GM18507 (cell line): ENCODE measurements around the gene PSRC1.
A peak's percentile ranks its signal among the peaks of the same experiment; 100 is the strongest.
"Not testable (repeated sequence)": the region's sequence is repeated elsewhere in the genome, so short reads cannot be mapped to it uniquely, and the experiment has no call there.

Experiments used
- DNase-seq: peaks from one replicate; pipeline ENCODE4 v3.0.0; 2011; ENCODE audit warnings: low read depth; ENCODE audit not compliant: insufficient read length; ENCODE audit errors: extremely low spot score
- FAIRE-seq: peaks from 2 replicates; lab custom pipeline; 2011; peaks lifted over from hg19 to GRCh38; lab: Jason Lieb, UNC

The PSRC1 gene

DNA sequence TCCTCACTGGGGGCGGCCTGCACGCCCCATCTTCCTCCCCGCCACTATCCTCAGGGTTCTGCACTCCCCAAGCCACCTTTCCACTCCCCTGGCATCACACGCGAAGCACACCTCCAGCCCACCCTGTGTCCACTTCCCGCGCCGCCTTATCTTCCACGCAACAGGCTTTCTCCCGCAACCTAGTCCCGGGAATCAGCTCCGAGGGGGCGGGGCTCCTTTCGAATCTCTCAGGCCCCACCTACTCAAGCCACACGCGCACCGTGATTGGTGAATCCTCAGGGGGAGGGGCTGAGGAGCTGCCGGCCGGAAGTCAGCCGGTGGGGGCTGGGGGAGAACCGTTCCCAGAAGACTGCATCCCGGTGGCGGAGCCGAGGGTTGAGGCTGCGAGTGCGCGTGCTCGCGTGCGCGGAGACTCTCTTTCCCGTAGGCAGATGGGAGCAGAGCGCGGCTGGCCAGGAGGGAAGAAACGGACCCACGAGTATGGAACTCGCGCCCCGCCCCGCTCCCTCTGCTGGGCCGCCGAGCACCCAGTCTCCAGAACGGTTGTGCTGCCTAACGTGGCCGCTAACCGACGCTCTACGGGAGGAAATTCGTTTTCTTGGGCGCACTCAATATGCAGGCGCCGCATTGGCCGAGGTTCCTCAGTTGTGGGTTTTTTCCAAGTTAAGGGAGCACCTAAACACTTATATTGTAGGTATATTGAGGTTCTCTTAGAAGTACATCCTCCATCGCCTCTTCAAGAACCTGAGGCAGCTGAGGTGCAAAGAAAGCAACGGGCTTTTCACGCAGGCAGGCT lies at the start of gene PSRC1:
Gene PSRC1 (minus strand): TSS at position 194 of the 796 bp plus-strand sequence.
- FAIRE-seq (peak; percentile 91), DNase-seq (peak; percentile 97)

DNA sequence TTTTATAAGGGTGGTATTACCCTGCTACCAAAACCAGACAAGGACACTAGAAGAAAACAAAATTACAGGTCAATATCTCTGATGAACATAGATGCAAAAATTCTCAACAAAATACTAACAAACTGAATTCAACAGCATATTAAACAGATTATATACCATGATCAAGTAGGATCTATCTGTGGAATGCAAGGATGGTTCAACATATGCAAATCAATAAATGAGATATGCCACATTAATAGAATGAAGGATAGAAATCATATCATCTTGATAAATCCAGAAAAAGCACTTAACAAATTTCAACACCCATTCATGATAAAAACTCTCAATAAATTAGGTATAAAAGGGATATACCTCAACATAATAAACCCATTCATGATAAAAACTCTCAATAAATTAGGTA lies 48.2 kb upstream of the PSRC1 start:
- FAIRE-seq = no peak
- DNase-seq = no peak

DNA sequence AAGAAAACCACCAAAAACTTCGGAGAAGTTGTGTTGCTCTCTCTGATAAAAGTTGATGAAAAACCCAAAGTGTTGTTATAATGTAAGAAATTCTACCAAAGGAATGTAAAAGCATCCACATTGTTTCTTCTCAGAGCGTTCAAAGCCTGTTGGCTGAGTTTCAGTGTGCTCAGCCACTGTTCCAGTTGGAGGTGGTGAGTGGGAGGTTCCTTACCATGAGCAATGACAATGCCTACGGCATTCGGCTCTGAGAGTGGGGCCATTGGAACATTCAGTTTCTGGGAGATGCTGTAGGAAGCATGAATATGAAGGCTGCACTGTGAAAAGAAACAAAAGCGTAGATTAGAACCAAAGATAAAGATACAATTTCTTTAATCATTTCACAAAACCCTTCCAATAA lies 44.3 kb upstream of the PSRC1 start:
- DNase-seq (no peak), FAIRE-seq (no peak)

DNA sequence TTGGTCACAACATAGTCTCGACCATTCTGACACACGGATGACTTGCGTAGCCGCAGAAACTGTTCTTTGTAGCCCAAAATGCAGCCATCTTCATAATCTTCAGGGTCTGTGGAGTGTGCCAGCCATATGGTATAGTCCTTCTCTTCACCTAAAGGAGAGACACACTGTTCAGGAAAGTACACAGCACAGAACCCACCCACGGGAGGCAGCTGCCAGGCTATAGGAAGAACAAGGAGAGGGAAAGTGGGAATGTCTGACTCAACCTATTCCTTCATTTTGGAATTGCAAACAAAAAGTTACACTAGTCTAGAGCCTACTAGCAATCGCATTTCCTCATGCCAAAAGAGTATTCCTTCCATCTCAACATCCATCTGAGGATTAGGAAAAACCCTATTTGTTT lies 40.0 kb upstream of the PSRC1 start:
- no peak for FAIRE-seq
- DNase-seq = no peak

DNA sequence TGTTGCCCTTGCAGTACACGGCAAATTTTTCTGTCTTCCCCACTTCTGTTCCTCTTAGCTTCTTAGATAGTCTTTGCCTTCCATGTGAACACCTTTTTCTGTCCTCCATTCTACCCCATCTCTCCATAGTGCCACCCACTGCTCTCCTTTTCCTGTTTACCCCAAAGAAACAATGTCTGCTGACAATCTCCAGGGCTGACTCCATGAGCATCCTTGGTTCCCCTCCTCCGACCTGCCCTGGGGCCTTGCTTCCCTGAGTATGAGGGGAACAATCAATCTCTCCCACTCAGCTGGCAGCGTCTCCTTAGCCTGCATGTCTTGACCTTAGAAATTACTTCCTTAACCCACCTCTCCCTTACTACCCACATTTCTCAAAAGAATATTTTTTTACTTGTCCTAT lies 36.2 kb upstream of the PSRC1 start:
- no peak for DNase-seq
- FAIRE-seq = no peak

DNA sequence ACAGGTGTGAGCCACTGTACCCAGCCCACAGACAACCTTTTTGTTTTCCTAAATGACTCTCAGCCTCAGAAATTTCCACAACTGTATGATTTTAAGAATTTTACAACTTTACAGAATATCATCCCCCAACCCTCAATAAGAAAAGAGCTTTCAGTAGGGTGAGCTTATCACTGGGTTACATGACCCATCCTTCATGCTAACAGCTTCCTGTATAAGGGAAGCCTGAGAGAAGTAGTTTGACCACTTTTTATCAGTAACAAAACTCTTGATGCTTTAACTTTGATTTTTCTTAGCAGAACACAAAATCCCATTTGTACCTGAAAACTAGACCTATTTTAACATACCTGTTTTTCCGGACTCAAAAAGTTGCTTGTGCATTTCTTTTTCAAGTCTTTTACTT lies 33.6 kb upstream of the PSRC1 start:
- no peak for FAIRE-seq

DNA sequence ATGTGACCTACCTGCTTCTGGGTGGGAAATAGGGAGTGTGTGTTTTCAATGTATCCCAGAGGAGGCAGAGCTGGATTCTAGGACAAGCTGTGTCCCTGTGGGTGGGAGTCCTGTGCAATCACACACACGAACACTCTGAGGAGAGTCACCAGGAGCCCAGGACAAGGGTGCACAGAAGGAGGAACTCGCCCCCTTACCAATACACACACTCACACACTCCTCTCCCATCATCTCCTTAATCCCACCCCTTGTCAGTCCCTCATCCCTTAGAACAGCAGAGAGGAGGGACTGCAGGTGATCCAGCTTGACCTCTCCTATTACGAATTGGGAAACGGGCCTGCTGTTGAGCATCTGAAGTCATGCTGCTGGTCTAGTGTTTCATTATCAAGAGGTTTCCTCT lies 32.3 kb upstream of the PSRC1 start:
- no peak for FAIRE-seq
- no peak for DNase-seq

More for the DNA sequence above, 33.6 kb upstream of the PSRC1 start:
- DNase-seq = no peak

DNA sequence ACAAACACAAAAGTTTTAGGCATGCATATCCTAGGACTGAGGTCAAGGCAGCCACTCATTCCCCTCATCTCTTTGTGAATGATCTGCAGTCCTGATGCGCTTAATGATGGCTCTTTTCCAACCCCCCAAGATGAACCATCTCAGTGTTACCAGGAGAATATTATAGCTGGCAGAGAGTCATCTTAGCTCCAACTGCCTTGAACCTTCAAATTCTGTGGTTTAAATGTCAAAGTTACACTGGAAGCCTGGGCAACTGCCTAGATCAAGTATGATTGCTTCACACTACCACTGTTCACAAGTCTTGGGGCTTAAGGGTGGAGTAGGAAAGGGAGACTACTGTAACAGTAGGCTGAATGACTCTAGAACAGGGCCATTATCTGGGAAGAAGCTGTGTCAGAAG lies 31.9 kb upstream of the PSRC1 start:
- FAIRE-seq = no peak
- no peak for DNase-seq

DNA sequence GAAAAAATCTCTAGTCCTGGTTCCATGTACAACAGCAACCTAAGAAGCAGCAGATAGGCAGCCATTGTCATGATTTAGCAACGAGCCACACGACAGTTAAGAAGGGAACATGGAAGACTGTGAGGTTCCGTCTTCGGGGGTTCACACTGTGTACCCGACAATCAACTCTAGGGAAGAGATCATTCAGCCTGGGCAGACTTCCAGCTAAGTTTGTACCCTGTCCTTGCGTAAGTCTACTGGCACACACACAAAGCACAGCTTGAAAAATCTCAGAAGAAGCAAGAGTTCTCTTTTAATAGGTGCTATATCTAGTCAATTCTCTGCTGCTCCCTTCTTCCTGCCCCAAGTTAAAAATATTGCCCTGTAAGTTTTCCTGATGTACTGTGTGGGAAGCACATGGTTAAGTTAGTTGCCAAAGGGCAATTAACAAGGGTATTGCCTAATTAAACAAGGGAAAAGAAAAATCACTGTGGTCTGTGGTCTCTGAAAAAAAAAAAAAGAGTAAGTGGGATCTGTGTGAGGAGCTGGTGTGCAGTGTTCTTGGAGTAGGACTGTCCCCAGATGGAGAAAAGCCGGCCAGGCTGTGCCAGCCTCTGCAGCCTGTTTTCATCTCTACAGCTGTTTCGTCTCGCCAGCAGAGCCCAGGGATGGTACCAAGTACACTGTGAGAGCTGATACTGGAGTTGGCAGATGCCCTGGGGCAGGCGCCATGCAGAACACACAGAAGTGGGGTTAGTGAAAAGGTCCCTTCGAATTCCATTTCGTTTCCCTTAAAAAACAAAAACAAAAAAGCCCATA lies 30.2 kb upstream of the PSRC1 start:
- no peak for DNase-seq
- FAIRE-seq = no peak

DNA sequence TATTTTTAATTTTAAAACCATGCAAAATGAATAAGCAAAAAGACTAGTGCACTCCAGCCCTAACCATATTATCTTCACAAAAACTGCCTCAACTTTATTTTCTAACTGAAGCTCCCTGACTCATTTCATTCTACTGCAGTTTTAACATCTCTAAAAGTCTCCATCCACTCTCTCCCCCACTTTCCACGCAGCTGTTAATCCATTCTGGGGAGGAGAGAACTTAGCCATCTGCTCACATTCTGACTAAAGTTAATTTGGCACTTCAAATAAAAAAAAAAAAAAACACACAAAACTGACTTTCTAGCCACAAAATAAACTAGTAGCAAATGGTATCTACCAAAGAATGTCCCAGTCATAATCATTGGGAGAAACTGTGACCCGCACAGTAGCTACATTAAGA lies 29.3 kb upstream of the PSRC1 start:
- FAIRE-seq (no peak), DNase-seq (no peak)

DNA sequence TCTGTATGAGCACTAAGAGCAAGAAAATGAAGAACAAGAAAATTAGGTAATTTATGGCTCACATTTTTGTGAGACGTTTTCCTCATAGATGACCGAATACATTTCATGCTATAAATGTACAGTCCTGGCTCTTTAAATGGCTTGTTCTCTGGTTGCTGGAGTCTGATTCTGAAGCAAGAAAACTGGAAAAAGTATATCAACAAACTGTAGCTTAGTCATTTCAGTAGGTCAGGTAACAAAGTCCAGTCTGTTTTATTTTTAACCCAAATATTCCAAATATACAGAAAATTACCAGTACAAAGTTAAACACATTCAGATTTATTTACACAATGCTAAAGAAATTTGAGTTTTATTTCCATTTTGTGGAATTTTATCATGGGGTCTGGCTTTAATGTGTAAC lies 26.4 kb upstream of the PSRC1 start:
- FAIRE-seq (no peak), DNase-seq (no peak)

DNA sequence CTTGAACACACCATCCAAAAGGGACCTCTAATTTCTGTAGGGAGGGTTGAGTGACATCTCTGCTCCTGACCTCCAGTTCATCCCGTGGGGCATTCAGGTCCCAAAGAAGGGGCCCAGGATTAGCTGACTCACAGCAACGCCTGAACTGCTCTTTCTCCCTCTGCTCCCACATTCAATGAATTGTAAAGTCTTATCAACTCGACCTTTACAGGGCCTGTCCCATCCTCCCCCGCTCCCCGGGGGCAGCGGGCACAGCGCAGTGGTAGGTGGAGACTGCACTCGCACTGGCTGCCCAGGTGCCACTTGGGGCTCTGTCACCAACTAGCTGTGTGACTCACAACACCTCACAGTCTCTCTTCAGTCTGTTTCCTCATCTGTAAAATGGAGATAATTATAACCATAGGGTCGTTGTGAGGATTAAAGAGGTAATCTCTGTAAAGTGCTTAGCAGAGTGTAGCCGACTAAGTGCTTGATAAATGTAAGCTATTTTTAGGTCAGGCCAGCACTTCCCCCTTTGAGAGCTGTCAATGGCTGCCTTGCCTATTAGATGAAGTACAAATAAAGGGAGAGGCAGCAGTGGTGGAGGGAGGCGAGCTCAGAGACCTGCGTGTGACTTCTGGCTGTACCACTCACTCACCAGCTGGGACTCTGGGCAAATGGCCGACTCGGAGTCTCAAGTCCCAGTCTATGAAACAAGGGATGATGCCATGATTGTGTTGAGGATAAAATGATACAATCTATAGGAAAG lies 24.5 kb upstream of the PSRC1 start:
- FAIRE-seq = no peak

DNA sequence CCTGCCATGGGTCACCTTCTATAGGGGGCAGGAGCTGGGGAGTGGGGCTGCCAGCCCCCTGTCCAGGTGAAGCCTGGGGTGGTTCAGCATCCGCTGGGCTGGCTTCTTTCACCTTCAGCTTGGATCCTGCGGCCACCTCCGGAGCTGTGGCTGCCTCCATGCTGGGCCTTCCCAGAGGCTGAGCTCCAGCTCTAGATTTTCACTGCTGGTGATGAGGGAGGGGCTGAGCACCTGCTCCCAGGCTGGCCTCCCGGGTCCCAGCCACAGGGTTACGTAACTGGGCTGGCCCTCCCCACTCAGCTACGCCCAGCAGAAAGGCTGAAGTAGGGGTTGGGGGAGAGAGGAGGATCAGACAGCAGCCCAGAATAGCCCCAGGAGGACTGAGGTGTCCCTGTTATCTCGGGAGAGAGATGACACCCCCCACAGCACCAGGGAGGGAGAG lies 23.9 kb upstream of the PSRC1 start, which contains the start of gene MYBPHL:
Gene MYBPHL (minus strand): TSS at position 180 of the 442 bp plus-strand sequence. CDS start 20 bp downstream, at position 160.
- FAIRE-seq (no peak), DNase-seq (no peak)

More for the DNA sequence above, 24.5 kb upstream of the PSRC1 start:
- no peak for DNase-seq

DNA sequence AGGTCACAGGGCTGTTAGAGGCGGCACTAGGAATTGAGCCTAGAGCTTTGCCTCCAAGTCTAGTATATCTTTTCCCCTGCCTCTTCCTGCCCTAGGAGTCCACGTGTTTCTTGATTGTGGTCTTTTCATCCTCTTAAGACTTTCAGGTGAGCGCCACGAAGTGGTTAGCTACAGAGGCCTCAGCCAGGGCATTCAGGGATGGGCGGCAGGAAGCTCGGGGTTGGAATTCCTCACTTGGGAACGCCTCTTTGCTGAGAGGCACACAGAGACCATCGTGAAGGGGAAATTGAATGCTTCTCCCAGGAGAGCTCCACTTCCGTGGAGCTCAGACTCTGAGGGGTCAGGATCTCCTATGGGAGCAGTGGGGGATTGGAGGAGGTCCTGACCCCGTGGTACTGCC lies 23.0 kb upstream of the PSRC1 start:
- not testable (repeated sequence) for DNase-seq, FAIRE-seq

DNA sequence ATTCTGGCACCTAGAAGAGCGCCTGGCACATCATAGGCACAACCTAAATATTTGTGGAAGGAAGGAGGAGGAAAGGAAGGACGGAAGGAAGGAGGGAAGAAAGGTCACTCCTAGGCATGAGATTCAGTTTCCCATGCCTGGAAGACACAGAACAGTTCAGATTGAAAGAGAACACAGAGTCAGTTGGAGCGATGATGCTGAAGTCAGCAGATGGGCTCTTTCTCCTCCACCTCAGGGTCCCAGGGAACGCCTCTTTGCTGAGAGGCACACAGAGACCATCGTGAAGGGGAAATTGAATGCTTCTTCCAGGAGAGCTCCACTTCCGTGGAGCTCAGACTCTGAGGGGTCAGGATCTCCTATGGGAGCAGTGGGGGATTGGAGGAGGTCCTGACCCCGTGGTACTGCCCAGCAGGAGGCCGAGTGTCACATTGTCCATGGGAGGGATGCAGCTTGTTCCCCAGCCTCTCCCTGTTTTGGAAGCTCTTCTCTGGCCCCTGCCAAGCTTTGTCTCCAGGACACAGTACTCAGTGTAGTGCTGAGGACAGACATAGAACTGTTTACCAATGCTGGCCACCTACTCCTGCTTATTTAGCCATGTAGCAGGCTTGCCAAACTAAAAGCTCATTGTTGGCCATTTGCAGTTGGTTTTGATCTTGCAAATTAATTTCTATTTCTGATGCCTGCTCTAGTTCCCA lies 21.4 kb upstream of the PSRC1 start:
- FAIRE-seq (no peak), DNase-seq (no peak)

DNA sequence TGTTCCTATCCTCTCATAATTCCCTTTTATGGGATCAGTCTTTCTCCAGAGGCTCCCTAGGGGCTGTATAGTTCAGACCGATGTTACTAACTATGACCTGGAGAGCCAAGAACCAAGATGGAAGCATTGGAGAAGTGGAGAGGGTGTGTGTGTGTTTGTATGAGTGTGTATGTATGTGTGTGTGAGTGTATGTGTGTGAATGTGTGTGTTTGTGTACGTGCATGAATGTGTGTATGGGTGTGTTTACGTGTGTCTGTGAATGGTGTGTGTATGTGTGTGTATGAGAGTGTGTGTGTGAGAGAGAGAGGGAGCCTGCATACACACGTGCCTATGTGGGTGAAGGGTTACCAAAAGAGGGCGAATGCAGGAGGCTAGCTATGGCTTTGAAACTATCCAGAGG lies 18.9 kb upstream of the PSRC1 start:
- DNase-seq = no peak
- no peak for FAIRE-seq

DNA sequence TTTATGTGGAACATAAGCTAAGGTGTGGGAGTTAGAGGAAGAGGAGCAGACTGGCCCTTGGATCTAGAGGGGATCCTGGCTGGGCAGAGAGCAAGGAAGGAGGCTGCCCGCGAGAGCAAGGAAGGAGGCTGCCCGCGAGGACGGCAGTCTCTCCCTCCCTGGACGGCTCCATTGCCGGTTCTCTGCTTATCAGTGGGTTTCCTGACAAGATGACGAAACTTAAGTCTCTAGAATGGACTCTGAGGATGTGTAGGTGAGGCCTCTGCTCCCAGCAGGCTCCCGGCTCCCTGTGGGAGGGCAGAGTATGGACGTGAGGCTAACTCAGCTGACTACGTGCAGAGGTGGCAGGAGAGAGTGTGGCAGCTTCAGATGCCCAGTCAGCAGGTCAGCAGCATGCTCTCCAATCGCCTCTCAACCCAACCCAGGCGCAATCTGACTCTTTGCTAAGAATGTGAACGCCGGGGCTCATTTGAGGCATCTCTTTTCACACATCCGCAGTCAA lies 17.8 kb upstream of the PSRC1 start:
- FAIRE-seq = no peak
- no peak for DNase-seq

DNA sequence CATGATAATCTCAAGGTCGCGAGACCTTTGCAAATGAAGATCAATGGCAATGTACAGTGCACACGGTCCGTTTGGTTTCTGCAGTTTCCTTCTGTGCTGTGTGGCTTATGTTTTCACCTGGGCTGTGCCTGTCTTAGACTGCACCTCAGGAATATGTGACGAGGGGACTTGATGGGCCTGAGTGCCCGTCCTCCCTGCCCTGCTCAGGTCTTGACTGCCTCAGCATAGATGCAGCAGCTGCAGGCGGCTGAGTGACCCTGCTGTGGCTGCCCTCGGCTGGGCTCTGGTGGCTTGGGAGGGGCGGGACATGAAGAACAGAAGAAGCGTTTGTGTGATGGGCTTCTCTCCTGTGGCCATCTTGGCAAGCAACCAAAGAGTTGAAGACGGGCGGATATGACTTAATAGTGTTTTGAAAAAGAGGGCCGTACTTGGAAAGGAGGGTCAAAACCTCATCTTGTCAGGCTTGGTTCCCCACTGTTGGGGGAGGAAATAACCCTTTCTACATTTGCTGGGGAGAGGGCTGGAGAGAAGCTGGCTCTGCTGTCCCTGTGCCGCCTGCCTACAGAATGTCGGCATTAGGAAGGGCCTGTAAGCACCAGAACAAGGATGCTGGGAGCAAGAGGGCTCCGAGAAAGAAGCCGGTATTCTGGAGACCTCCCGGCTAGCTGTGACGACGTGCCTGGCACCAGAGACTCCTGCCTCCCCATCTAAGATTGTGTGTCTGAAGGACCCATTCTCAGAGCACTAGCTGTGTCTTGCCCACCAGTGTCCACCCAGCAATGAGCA lies 16.8 kb upstream of the PSRC1 start:
- no peak for FAIRE-seq

More for the DNA sequence above, 16.8 kb upstream of the PSRC1 start:
- no peak for DNase-seq
